GM12891 (cell line): ENCODE results near the gene DNASE2.
"Not testable (repeated sequence)": the region's sequence is repeated elsewhere in the genome, so short reads cannot be mapped to it uniquely, and the experiment has no call there.

Source experiments
- DNase-seq: peaks from one replicate; pipeline ENCODE4 v3.0.0; 2011; ENCODE audit warnings: low spot score; ENCODE audit not compliant: insufficient read length
- FAIRE-seq: peaks from 2 replicates; lab custom pipeline; 2011; peaks lifted over from hg19 to GRCh38; lab: Jason Lieb, UNC
- PAX5 ChIP-seq: IDR thresholded peaks from 2 replicates; pipeline ENCODE4 v1.6.1; 2011; ENCODE audit warnings: low read length, moderate library complexity, mild to moderate bottlenecking; ENCODE audit not compliant: insufficient read depth, severe bottlenecking
- POLR2A ChIP-seq: IDR thresholded peaks from 2 replicates; pipeline ENCODE4 v1.6.1; 2011; ENCODE audit warnings: low read depth, low read length, control low read depth
- POLR2AphosphoS5 ChIP-seq: IDR thresholded peaks from 2 replicates; pipeline ENCODE4 v1.6.1; 2011; ENCODE audit warnings: low read depth, low read length, control low read depth
- POU2F2 ChIP-seq: IDR thresholded peaks from 2 replicates; pipeline ENCODE4 v1.6.1; 2011; ENCODE audit warnings: low read depth, mild to moderate bottlenecking, control low read depth, low read length, moderate library complexity
- SPI1 ChIP-seq: IDR thresholded peaks from 2 replicates; pipeline ENCODE4 v1.6.1; 2011; ENCODE audit warnings: low read depth, low read length, control low read depth
- TAF1 ChIP-seq: IDR thresholded peaks from 2 replicates; pipeline ENCODE4 v1.6.1; 2011; ENCODE audit warnings: low read depth, low read length, control low read depth

Gene DNASE2

DNA sequence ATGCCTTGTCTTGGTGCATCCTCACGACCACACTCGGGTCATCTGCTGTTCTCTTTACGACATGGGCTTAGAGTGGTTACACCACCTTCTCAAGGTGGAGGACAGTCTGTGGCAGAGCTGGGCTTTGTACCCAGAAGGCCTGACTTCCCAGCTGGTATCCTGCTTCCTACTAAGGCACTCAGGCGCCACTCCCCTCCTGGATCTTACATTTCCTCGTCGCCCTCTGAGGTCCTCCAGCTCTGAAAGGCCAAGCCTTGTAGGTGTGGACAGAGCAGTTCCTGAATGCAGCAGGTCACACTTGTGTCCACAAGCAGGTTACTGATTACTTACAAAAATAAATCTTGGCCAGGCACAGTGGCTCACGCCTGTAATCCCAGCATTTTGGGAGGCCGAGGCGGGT is 25.9 kb upstream of the DNASE2 start:
- TF ChIP-seq POU2F2 (no peak), TAF1 (no peak), PAX5 (no peak), POLR2AphosphoS5 (no peak), SPI1 (no peak), POLR2A (no peak)
- FAIRE-seq, result no peak
- DNase-seq, result no peak

DNA sequence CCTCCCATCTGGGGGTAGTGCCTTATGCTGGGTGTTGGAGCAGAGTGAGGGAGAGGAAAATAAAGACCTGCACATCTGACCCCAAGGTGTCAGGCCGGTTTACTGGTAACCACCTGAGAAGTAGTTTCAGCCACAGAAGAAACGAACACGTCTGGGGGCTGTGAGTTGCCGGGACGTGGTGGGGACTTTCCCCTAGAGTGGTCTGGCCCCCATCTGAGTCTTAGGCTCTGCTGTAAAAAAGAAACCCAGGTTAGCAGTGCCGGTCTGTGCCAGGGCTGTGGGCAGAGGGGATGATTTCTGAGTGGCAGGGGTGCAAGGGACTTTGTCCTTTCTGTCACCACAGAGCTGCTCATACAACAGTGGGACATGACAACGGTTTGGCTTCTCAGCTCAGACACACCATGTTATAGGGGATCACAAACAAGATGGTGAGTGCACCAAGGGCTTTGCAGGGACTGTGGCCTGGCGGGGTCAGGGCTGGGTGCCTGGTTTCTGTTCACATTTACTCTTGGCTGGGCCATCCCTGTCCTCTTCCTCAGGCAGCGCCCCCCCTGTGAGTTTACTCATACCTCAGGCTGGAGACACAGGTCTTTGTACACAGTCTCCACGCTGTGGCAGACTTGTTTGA is 18.8 kb upstream of the DNASE2 start:
- FAIRE-seq, result peak; percentile 94
- DNase-seq, result peak; percentile 63
- TF ChIP-seq TAF1 (no peak), SPI1 (no peak), POLR2AphosphoS5 (no peak), POLR2A (no peak), PAX5 (peak; percentile 24), POU2F2 (peak; percentile 71; the same call in 1 of the 2 replicates)

DNA sequence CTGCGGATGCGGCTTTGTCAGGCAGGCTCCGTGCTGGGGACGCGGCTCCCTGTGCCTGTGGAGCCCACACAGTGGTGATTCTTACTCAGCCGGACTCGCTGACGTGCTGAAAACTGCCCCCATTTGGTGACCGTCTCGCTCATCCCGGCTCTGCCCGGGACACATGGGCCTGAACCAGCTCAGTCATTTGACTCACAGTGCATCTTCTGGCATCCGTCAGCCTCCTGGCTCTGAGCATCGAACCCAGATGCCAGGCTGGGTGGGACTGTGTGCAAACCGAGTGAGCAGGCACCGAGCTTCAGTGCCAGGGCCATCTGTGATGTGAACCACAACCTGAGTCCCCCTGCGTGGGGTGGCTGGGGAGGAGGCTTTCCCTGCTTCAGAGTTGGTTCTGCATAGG is 15.2 kb upstream of the DNASE2 start:
- no peak for TF ChIP-seq PAX5
- no peak for TF ChIP-seq SPI1
- TF ChIP-seq POU2F2, result no peak
- TF ChIP-seq TAF1, result no peak
- TF ChIP-seq POLR2AphosphoS5, result no peak
- no peak for TF ChIP-seq POLR2A
- no peak for FAIRE-seq

DNA sequence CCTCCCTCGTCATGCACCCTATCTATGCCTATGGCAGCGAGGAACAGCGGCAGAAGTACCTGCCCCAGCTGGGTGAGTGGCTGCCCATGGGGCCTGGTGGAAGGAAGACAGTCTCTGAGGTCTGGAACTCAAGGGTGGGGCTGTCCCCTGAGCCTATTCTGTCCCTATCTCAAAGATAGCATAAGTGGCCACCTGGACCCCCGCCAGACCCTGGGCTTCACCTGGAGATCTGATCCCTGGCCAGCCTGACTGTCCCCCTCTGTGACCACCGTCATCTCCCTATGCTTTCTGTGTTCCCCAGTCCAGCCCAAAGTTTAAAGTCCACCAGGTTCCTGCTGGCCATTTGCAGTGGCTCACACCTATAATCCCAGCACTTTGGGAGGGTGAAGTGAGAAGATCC is 12.3 kb upstream of the DNASE2 start:
- FAIRE-seq (no peak), DNase-seq (no peak)
- TF ChIP-seq POLR2A (no peak), POU2F2 (no peak), TAF1 (no peak), PAX5 (no peak), POLR2AphosphoS5 (no peak), SPI1 (no peak)

More for the DNA sequence above, 15.2 kb upstream of the DNASE2 start:
- no peak for DNase-seq

DNA sequence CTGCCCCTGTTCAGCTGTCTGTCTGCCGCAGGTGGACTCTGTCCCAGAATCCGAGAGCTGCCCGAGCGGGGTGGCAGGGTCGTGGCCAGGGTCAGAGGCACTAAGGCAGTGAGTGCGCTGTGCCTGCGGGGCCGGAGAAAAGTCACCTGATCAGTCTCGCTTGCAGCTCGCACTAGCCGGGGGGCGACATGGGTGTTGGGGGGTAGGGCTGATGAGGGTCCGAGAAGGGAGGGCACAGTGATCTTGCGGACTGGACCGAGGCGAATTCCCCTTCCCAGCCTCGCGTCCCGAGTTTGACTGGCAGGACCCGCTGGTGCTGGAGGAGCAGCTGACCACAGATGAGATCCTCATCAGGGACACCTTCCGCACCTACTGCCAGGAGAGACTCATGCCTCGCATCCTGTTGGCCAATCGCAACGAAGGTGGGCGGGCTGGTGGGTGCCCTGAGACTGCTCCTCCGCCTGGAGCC is 10.3 kb upstream of the DNASE2 start:
- FAIRE-seq, result peak; percentile 5
- no peak for DNase-seq
- TF ChIP-seq POLR2AphosphoS5 (no peak), POLR2A (no peak), TAF1 (no peak), PAX5 (no peak), POU2F2 (no peak), SPI1 (no peak)

DNA sequence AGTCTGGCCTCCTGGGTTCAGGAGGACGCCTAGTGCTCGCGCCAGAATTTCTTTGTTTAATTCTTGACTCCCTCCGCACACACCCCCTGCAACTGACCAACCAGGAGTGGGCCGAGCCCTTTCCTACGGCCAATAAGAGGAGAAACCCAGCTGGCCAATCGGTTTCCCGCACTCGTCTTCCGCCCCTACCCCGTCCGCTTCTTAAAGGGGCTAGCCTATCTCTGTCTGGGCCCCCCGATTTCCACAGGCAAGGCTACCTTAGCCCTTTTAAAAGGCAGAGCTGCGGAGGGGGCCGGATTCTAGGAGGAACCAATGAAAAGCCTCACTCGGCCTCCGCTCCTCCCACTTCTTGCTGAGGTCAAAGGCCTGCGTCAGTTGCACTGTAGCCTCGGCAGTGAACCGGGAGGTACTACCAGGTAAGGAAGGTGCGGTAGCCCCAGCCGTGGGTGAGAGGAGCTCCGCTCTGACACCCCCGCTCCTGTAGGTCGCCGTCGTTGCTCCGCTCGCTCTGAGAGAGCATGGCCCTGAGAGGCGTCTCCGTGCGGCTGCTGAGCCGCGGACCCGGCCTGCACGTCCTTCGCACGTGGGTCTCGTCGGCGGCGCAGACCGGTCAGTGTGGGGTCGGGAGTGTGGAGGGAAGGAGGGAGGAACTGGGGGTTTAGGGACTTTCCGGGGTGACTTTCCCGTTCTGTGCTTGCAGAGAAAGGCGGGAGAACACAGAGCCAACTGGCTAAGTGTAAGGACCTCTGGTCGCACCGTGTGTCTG is 9.7 kb upstream of the DNASE2 start, which contains the start of gene GCDH:
Gene GCDH (plus strand): TSS at position 374 of the 766 bp plus-strand sequence. CDS start 145 bp downstream, at position 519.
- DNase-seq (peak; percentile 93), FAIRE-seq (peak; percentile 89)
- TF ChIP-seq SPI1, result peak; percentile 0; the same call in 1 of the 2 replicates
- no peak for TF ChIP-seq PAX5
- peak; percentile 83 for TF ChIP-seq POLR2AphosphoS5
- no peak for TF ChIP-seq POU2F2
- TF ChIP-seq POLR2A, result peak; percentile 77; the same call in 1 of the 2 replicates
- TF ChIP-seq TAF1, result peak; percentile 66; the same call in 1 of the 2 replicates

DNA sequence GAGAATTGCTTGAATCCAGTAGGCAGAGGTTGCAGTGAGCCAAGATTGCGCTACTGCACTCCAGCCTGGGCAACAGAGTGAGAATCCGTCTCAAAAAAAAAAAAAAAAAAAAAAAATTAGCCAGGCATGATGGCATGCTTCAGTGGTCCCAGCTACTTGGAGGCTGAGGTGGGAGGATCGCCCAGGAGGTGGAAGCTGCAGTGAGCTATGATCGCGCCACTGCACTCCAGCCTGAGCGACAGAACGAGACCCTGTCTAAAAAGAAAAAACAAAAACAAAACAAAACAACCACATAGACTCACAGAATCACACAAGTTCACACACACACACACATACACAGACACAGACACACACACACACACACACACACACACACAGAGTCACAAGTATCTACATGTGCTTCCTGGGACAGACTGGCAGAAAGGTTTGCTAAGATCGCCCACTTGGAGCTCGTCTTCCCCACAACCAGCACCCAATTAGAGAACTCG is 9.1 kb upstream of the DNASE2 start:
- FAIRE-seq, result peak; percentile 76
- DNase-seq, result not testable (repeated sequence)

DNA sequence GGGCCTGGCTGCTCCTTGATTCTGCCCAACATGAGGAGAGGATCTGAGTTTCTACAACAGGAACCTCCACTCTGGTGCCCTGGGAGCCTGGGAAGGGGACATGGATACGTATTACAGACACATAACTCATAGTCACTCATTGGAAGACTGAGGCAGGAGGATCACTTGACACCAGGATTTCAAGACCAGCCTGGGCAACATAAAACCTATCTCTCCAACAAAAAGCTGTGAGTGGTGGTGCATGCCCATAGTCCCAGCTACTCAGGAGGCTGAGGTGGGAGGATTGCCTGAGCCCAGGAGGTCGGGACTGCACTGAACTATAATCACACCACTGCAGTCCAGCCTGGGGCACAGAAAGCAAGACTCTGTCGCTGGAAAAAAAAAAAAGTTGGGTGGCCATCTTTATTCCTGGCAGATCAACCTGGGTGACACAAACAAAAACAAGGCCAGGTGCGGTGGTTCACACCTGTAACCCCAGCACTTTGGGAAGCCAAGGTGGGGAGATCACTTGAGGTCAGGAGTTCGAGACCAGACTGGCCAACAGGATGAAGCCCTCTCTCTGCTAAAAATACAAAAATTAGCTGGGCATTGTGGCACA is 6.9 kb upstream of the DNASE2 start:
- TF ChIP-seq POLR2A (no peak), POU2F2 (no peak), TAF1 (no peak), POLR2AphosphoS5 (no peak)
- DNase-seq (no peak), FAIRE-seq (no peak)

DNA sequence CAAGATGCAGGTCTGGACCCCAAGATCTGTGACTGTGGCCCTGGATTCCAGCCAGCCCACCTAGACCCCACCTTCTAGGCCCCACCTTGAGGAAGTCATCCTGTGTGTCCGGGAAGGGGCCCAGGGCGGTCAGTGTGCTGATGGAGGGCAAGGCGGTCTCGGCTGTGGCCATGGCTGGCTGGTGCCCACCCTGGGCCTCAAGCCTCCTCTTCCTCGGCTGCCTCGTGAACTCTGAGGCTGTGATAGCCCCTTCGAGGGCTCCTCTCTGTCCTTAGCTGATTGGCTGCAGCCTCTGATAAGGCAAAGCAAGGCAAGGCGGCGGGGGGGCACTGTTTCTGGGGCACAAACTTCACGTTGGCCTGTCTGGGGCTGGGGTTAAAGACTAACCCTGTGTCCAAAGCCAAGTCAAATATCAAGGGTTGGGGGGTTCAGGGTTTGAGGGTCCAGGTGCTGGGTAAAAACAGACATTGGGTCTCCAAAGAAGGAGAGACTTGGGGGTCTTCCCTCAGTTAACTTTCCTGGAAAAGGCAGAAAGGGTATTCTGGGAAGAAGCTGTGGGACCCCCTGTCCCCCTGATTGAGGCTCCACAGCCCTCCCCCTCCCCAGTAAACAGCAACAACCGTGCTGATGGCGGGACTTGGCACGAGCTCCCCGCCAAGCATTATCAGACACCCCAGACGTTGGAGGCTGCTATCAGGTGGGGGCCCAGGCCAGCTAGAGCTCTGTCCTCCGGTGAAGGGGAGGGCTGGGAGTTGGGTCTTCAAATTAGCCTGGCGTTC is 5.9 kb upstream of the DNASE2 start, which contains the start of gene KLF1:
Gene KLF1 (minus strand): TSS at position 233 of the 779 bp plus-strand sequence. CDS start 61 bp downstream, at position 172.
- FAIRE-seq (no peak), DNase-seq (no peak)
- TF ChIP-seq POLR2AphosphoS5 (no peak), PAX5 (no peak), POLR2A (no peak), SPI1 (no peak), TAF1 (no peak), POU2F2 (no peak)
